Endothelial cell of umbilical vein (primary cell): Measurements from ENCODE around the gene LRRC70. TPM values are rescaled to one million over a fixed set of nuclear protein-coding genes. Genes with fewer than 3 reads are reported as not detected.

Experiments
- BruUV-seq: library from RNA; stranded (reverse); fragments of 400-500 nt; replicated peaks from 2 replicates; lab custom pipeline; 2021; lab: Mats Ljungman, UMichigan
- CTCF ChIA-PET: fragments of 300-600, 350-600 bp; sonication (Branson Sonifier 250); formaldehyde crosslinking; loops from one replicate; lab custom pipeline; 2021; ENCODE audit warnings: antibody characterized with exemption, inconsistent platforms; lab: Charles Lee
- POLR2A ChIA-PET: fragments of 300-600, 350-600 bp; sonication (Branson Sonifier 250); formaldehyde crosslinking; loops from one replicate; lab custom pipeline; 2021; ENCODE audit warnings: antibody characterized with exemption, inconsistent platforms; lab: Charles Lee
- DNase-seq: peaks from one replicate; pipeline ENCODE4 v3.0.0-alpha.2; 2011; ENCODE audit warnings: low read depth, low spot score
- FAIRE-seq: peaks from 2 replicates; lab custom pipeline; 2011; peaks lifted over from hg19 to GRCh38; lab: Jason Lieb, UNC
- H2AFZ ChIP-seq: 2 replicates; pipeline ENCODE4 v1.6.0; 2012; ENCODE audit warnings: low read depth, low read length, control low read depth, inconsistent platforms
- H3K27ac ChIP-seq: 2 replicates; pipeline ENCODE4 v1.5.1; 2011; ENCODE audit warnings: low read depth, mild to moderate bottlenecking, control low read depth, low read length, moderate library complexity; ENCODE audit not compliant: insufficient read depth
- H3K27me3 ChIP-seq, 2 experiments: 2 replicates each; pipeline versions ENCODE4 v1.6.0 to v1.6.1; 2011; ENCODE audit warnings: low read length in 2 of 2, mixed read lengths in 1 of 2; ENCODE audit not compliant: control insufficient read depth in 2 of 2, insufficient read depth in 2 of 2
- H3K36me3 ChIP-seq, 2 experiments: 2 replicates in 1 of 2; 3 replicates in 1 of 2; pipeline ENCODE4 v1.5.1; 2011; ENCODE audit warnings: low read length in 2 of 2, mild to moderate bottlenecking in 1 of 2, moderate library complexity in 1 of 2; ENCODE audit not compliant: control insufficient read depth in 2 of 2, insufficient read depth in 2 of 2; ENCODE audit errors: extremely low read depth in 1 of 2
- H3K4me1 ChIP-seq: 3 replicates; pipeline ENCODE4 v1.5.1; 2011; ENCODE audit warnings: mild to moderate bottlenecking, low read length; ENCODE audit not compliant: control insufficient read depth, insufficient read depth; ENCODE audit errors: extremely low read depth
- H3K4me2 ChIP-seq: 2 replicates; pipeline ENCODE4 v1.6.1; 2011; ENCODE audit warnings: low read length, control low read depth, mixed read lengths; ENCODE audit not compliant: insufficient read depth
- H3K4me3 ChIP-seq, 3 experiments: fragments of 200-600 bp in 1 of 3; sonication (generic), shearing (Covaris generic) in 1 of 3; replicated peaks in 1 of 3; 2 replicates each; pipeline ENCODE4 v1.5.1; 2011 to 2016; ENCODE audit warnings: control low read depth in 3 of 3, low read length in 3 of 3, mild to moderate bottlenecking in 2 of 3, inconsistent platforms in 1 of 3, low read depth in 1 of 3, moderate library complexity in 1 of 3; ENCODE audit not compliant: insufficient read depth in 1 of 3
- H3K79me2 ChIP-seq: 2 replicates; pipeline ENCODE4 v1.6.0; 2012; ENCODE audit warnings: low read length, inconsistent platforms; ENCODE audit not compliant: control insufficient read depth, insufficient read depth
- H3K9ac ChIP-seq: replicated peaks from 2 replicates; pipeline ENCODE3; 2011; ENCODE audit warnings: low read length, control low read depth; ENCODE audit not compliant: insufficient read depth; ENCODE audit errors: extremely low read depth
- H3K9me1 ChIP-seq: replicated peaks from 3 replicates; pipeline ENCODE4 v1.6.0; 2011; ENCODE audit warnings: mild to moderate bottlenecking, low read length; ENCODE audit not compliant: control insufficient read depth, insufficient read depth; ENCODE audit errors: extremely low read depth
- H3K9me3 ChIP-seq: replicated peaks from 2 replicates; pipeline ENCODE4 v1.5.1; 2012; ENCODE audit warnings: low read length, inconsistent platforms; ENCODE audit not compliant: control insufficient read depth, insufficient read depth
- H4K20me1 ChIP-seq: replicated peaks from 2 replicates; pipeline ENCODE3; 2011; ENCODE audit warnings: mild to moderate bottlenecking, low read length; ENCODE audit not compliant: control insufficient read depth, insufficient read depth; ENCODE audit errors: extremely low read depth
- EZH2 ChIP-seq: IDR thresholded peaks from 2 replicates; pipeline ENCODE4 v1.6.1; 2012; ENCODE audit warnings: borderline replicate concordance, low read depth, mild to moderate bottlenecking, moderate library complexity, low read length, inconsistent platforms; ENCODE audit not compliant: severe bottlenecking
- FOS ChIP-seq: IDR thresholded peaks from 2 replicates; pipeline ENCODE4 v1.6.1; 2011; ENCODE audit warnings: mild to moderate bottlenecking, low read length, moderate library complexity, borderline replicate concordance; ENCODE audit not compliant: insufficient read depth
- GATA2 ChIP-seq: IDR thresholded peaks from 2 replicates; pipeline ENCODE4 v1.7.0; 2011; ENCODE audit warnings: low read depth, mild to moderate bottlenecking, moderate library complexity, mixed read lengths, low read length; ENCODE audit not compliant: insufficient read length, insufficient read depth
- POLR2A ChIP-seq: IDR thresholded peaks from 2 replicates; pipeline ENCODE4 v1.6.1; 2012; ENCODE audit warnings: low read depth, mild to moderate bottlenecking, control low read depth, low read length
- POLR2AphosphoS5 ChIP-seq: IDR thresholded peaks from 2 replicates; pipeline ENCODE4 v1.6.1; 2012; ENCODE audit warnings: low read depth, mild to moderate bottlenecking, control low read depth, low read length, moderate library complexity; ENCODE audit not compliant: insufficient read depth
- dilution Hi-C: fragments of 300-500 bp; cut with MboI; formaldehyde crosslinking; loops from one replicate; pipeline ENCODE4 v1.15.0; 2019; ENCODE audit warnings: low sequenced_read_pairs; ENCODE audit not compliant: extremely low pct_ligation_motif_present
- intact Hi-C: fragments of 100-400 bp; cut with micrococcal nuclease; formaldehyde crosslinking; loops from one replicate; pipeline ENCODE4 v1.10.0; 2022
- polyA plus RNA-seq, 4 experiments: library from polyadenylated mRNA; depleted of rRNA in 3 of 4; stranded (reverse) in 3 of 4; unstranded in 1 of 4; fragments of >200 nt; gene quantifications; 2 replicates each; pipeline versions ENCODE4 v1.2.1 to v1.2.3, GENCODE V29; 2011 to 2012; ENCODE audit warnings: missing spikeins in 1 of 4
- total RNA-seq: library from RNA; stranded (reverse); gene quantifications from 2 replicates; pipeline ENCODE4 v1.2.3, GENCODE V29; 2021
- TF ChIP-seq, protein P1 (sequence below), 2 donors: IDR thresholded peaks; 1 replicate in 1 of 2; 2 replicates in 1 of 2; pipeline ENCODE4 v1.5.1; 2011; ENCODE audit warnings: low read length in 2 of 2, mild to moderate bottlenecking in 2 of 2, moderate library complexity in 2 of 2, control low read depth in 1 of 2, inconsistent platforms in 1 of 2, low read depth in 1 of 2; ENCODE audit not compliant: insufficient read depth in 1 of 2; ENCODE audit errors: extremely low read depth in 1 of 2

The LRRC70 gene
- total and polyA plus RNA-seq, 2 donors (not counting 3 experiments of a cell fraction or from before 2014, with no cell fraction given): 24.5 to 32.6 TPM

- H3K9me1 ChIP-seq: peaks cover 2% of the 10 kb centered on the region
- TF ChIP-seq EZH2: no peak
- TF ChIP-seq FOS: no peak
- TF ChIP-seq, protein P1, sequence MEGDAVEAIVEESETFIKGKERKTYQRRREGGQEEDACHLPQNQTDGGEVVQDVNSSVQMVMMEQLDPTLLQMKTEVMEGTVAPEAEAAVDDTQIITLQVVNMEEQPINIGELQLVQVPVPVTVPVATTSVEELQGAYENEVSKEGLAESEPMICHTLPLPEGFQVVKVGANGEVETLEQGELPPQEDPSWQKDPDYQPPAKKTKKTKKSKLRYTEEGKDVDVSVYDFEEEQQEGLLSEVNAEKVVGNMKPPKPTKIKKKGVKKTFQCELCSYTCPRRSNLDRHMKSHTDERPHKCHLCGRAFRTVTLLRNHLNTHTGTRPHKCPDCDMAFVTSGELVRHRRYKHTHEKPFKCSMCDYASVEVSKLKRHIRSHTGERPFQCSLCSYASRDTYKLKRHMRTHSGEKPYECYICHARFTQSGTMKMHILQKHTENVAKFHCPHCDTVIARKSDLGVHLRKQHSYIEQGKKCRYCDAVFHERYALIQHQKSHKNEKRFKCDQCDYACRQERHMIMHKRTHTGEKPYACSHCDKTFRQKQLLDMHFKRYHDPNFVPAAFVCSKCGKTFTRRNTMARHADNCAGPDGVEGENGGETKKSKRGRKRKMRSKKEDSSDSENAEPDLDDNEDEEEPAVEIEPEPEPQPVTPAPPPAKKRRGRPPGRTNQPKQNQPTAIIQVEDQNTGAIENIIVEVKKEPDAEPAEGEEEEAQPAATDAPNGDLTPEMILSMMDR (IDR thresholded peaks at IDR 0.05; ENCODE audit: extremely low read depth in 1 of 2, insufficient read depth in 1 of 2, low read depth in 1 of 2, low read length in 2 of 2): no peak
- no peak for TF ChIP-seq POLR2A
- no peak for TF ChIP-seq GATA2
- TF ChIP-seq POLR2AphosphoS5: no peak
- H3K27me3 ChIP-seq: no peaks in the 10 kb centered on the region
- CTCF ChIA-PET: interaction anchor here (0.7 to 1.0 kb wide), 2 partner anchors 10 to 22 kb away, joined by 3 read pairs; no protein-coding TSS in a partner anchor
- intact Hi-C loops (no loop called here), dilution Hi-C loops (no loop called here)
- H4K20me1 ChIP-seq: no peaks in the 10 kb centered on the region
- H3K4me3 ChIP-seq: no peak overlapping the region
- DNase-seq (no peak), FAIRE-seq (no peak)
- no peak overlapping the region for H3K9ac ChIP-seq
- no peak overlapping the region for H2AFZ ChIP-seq
- POLR2A ChIA-PET: no interaction called here
- H3K36me3 ChIP-seq: no peaks in the 10 kb centered on the region
- H3K27ac ChIP-seq: no peak overlapping the region
- H3K9me3 ChIP-seq: no peaks in the 10 kb centered on the region
- H3K4me1 ChIP-seq: no peaks in the 10 kb centered on the region
- no peak overlapping the region for H3K4me2 ChIP-seq
- no TSS peak for BruUV-seq
- no peaks in the 10 kb centered on the region for H3K79me2 ChIP-seq
Observed at GRCh38 chr5:62547945-62548630, 30.5 kb upstream of the LRRC70 start.
